ENCODE data around the gene GNAQ.

Gene GNAQ

DNA sequence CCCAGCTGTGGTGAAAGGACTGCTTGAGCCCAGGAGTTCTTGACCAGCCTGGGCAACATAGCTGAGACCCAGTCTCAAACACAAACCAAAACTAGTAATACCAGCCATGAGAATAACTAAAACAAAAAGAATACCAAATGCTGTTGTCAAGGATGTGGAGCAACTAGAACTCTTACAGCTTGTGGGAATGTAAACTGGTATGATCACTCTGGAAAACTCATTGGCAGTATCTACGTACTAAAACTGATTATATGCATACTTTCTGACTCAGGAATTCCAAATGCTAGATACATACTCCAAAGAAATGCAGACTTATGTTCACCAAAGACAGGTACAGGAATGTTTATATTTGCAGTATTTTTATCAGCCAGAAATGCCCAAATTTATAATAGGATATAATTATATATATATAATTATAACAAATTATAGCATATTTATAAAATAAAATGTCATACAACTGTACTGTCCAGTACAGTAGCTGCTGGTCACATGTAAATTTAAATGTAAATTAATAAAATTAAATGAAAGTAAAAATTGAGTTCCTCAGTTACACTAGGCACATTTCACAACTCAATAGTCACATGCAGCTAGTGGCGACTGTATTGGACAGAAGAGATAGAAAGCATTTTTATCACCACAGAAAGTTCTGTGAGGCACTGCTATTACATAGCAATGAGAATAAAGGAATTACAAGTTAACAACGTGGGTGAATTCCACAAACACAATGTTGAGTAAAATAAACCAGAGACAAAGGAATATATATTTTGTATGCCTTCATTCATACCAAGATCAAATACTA lies 118.5 kb downstream of the GNAQ start:
- no peaks in the 10 kb centered on the region for H3K27me3 Mint-ChIP-seq (ENCODE audit: low read depth)
- H3K4me3 Mint-ChIP-seq, result no peak overlapping the region
- TF ChIP-seq CTCF (IDR thresholded peaks at IDR 0.05; ENCODE audit: unreplicated experiment in 3 of 3), result no peak
- no peak overlapping the region for H3K27ac Mint-ChIP-seq
- H3K9me3 Mint-ChIP-seq, result no peaks in the 10 kb centered on the region
- H3K4me1 Mint-ChIP-seq, result peaks cover 11% of the 10 kb centered on the region
- peaks cover 40% of the 10 kb centered on the region for H3K36me3 Mint-ChIP-seq (ENCODE audit: low read depth)

DNA sequence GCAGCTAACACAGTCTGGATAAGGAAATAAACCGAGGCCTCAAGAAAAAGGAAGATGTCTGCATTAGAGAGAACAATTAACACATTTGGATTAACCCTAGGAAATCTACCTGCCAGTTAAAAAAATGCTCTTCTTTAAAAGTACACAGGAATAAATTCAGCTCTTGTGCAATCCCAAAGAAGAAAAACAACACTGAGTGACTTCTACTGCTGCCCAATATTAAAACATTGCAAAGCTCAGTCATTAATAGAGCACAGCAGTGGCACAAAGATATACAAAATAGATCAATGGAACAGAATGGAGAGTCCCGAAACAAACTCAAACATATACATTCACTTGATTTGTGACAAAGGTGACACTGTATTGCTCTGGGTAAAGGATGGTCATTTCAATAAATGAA lies 119.7 kb downstream of the GNAQ start:
- H3K36me3 Mint-ChIP-seq (ENCODE audit: low read depth), result peaks cover 36% of the 10 kb centered on the region
- no peaks in the 10 kb centered on the region for H3K27me3 Mint-ChIP-seq (ENCODE audit: low read depth)
- H3K4me3 Mint-ChIP-seq, result no peak overlapping the region
- no peak for TF ChIP-seq CTCF (IDR thresholded peaks at IDR 0.05; ENCODE audit: unreplicated experiment in 3 of 3)
- no peak overlapping the region for H3K27ac Mint-ChIP-seq
- peaks cover 8% of the 10 kb centered on the region for H3K4me1 Mint-ChIP-seq
- H3K9me3 Mint-ChIP-seq, result no peaks in the 10 kb centered on the region

DNA sequence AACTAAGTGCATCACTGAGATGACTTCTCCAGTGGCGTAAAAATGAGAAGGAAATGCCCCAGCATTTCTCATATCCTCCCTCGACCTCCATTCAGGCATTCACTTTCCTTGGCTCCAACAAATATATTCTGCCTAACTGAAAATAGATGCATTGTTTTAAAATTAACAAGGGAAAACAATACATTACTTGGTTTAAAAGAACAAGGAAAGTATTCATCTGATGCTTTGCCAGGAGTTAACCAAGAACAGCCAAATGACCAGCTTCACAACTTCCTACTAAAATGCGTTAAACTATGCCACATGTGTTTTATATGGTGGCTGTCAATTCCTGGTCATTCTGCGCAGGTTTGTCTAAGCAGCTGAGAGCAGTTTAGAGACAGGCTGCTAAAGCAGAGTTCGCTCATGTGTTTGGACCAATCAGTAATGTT lies 121.4 kb downstream of the GNAQ start:
- Mint-ChIP-seq H3K36me3 (ENCODE audit: low read depth) (peaks cover 36% of the 10 kb centered on the region), H3K4me1 (no peaks in the 10 kb centered on the region), H3K27ac (no peak overlapping the region), H3K27me3 (ENCODE audit: low read depth) (no peaks in the 10 kb centered on the region), H3K4me3 (no peak overlapping the region), H3K9me3 (no peaks in the 10 kb centered on the region)
- TF ChIP-seq CTCF (IDR thresholded peaks at IDR 0.05; ENCODE audit: unreplicated experiment in 3 of 3), result no peak

GRCh38 chr9:77909306-77909705 lies 122.3 kb downstream of the GNAQ start:
- Mint-ChIP-seq H3K9me3 (no peaks in the 10 kb centered on the region), H3K4me3 (no peak overlapping the region), H3K36me3 (ENCODE audit: low read depth) (peaks cover 36% of the 10 kb centered on the region), H3K4me1 (no peaks in the 10 kb centered on the region), H3K27me3 (ENCODE audit: low read depth) (no peaks in the 10 kb centered on the region), H3K27ac (no peak overlapping the region)
- TF ChIP-seq CTCF (IDR thresholded peaks at IDR 0.05; ENCODE audit: unreplicated experiment in 3 of 3), result no peak

- Mint-ChIP-seq H3K4me3 (no peak overlapping the region), H3K4me1 (no peaks in the 10 kb centered on the region), H3K36me3 (ENCODE audit: low read depth) (peaks cover 29% of the 10 kb centered on the region), H3K27ac (no peak overlapping the region), H3K9me3 (no peaks in the 10 kb centered on the region), H3K27me3 (ENCODE audit: low read depth) (no peaks in the 10 kb centered on the region)
- no peak for TF ChIP-seq CTCF (IDR thresholded peaks at IDR 0.05; ENCODE audit: unreplicated experiment in 3 of 3)
These were observed 123.3 kb downstream of the GNAQ start for GRCh38 chr9:77908293-77908692.

DNA sequence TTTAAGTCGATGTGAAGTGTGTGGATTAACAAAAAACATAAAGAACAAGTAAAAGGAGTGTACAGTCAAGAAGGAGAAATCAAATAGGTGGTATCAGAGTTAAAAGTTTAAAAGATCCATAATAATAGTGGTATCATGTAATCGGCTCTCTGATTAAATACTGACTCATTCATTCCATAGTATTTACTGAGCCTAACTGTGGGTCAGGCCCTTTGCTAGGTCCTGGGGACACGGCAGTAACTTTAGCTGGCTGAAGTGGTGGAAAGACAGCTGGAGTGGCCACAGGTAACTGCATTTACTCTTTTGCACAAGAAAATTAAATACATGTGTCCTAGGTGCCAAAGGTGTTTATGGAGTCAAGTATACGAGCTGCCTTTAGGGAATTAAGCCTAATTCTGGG lies 124.0 kb downstream of the GNAQ start:
- H3K4me3 Mint-ChIP-seq, result no peak overlapping the region
- peaks cover 31% of the 10 kb centered on the region for H3K36me3 Mint-ChIP-seq (ENCODE audit: low read depth)
- TF ChIP-seq CTCF (IDR thresholded peaks at IDR 0.05; ENCODE audit: unreplicated experiment in 3 of 3), result no peak
- no peak overlapping the region for H3K27ac Mint-ChIP-seq
- H3K9me3 Mint-ChIP-seq, result no peaks in the 10 kb centered on the region
- no peaks in the 10 kb centered on the region for H3K27me3 Mint-ChIP-seq (ENCODE audit: low read depth)
- H3K4me1 Mint-ChIP-seq, result no peaks in the 10 kb centered on the region
